HG03575 (cell line): ENCODE measurements around the gene DGAT2.

ENCODE experiments used
- ATAC-seq: cut with Tn5 transposase; IDR thresholded peaks from one replicate; pipeline ENCODE4 v1.9.1; 2021; ENCODE audit not compliant: unreplicated experiment, insufficient number of reproducible peaks, low FRiP score; ENCODE audit errors: extremely low read depth

The DGAT2 gene

DNA sequence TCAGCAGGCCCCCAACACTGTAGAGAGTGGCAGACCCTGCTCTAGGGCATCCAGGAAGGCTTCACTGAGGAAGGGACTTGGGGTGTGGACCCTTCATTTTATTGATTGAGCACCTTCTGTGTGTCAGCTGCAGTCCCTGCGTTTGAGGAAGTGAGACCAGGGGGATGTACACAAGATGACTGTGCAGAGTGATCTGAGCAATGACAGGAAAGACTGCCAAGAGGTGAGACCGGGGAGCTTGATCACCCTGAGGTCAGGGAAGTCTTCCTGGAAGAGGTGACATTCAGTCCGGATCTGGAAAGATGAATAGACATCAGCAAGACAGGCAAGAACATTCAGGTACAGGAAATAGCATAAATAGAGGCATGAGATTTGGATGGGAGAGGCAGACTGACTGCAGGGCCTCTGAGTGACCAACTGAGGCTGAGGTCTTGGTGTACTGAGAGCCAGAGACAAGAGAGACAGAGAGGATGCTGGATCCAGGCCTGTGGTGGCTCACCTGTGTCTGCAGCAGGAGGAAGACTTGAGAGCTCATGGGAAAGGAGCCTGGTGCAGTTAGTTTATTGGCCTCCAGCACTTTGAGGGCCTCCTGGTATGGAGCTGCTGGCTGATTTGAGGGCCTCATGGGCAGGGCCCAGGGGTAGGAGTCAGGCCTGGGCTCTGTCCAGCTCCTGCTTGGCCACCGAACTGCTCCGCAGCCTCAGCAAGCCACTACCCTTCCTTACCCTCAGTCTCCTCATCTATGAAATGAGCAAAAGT lies 5.2 kb downstream of the DGAT2 start:
- peak; percentile 48 for ATAC-seq

DNA sequence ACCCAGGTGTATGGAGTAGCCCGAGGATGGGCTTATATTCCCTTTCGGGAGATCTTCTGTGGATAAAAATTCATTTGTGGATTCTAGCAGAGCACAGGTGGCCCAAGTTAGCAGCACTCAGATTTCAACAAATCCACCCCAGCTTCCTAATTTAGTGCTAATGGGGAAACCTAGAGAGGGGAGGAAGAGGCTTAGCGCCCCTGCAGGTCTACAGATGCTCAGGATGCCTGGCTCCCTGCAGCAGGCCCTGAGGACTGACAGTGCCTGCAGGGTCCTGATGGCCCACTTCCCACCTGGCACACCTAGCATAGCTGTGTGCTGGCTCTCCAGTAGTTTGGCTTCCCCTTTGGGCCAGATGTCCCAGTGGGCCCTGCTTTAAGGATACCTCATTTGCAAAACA lies 6.5 kb downstream of the DGAT2 start:
- no peak for ATAC-seq

DNA sequence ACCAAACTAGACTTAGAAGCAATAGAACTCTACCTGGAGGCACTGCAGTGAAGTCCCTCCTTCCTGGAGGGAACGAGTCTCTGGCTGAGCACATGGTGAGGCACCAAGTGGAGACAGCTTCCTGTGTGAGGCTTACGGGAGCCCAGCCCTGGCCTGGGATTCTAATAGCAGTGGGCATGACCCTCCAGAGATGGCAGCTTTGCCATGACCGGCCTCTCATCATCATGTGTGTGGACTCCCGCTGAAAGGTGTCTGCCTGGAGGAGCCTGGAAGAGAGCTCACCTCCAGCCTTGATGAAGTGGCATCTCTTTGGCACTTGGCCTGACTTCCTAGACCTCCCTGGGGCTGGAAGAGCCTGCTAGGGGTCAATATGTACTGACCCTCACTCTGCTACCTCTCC lies 8.0 kb downstream of the DGAT2 start:
- ATAC-seq: no peak

DNA sequence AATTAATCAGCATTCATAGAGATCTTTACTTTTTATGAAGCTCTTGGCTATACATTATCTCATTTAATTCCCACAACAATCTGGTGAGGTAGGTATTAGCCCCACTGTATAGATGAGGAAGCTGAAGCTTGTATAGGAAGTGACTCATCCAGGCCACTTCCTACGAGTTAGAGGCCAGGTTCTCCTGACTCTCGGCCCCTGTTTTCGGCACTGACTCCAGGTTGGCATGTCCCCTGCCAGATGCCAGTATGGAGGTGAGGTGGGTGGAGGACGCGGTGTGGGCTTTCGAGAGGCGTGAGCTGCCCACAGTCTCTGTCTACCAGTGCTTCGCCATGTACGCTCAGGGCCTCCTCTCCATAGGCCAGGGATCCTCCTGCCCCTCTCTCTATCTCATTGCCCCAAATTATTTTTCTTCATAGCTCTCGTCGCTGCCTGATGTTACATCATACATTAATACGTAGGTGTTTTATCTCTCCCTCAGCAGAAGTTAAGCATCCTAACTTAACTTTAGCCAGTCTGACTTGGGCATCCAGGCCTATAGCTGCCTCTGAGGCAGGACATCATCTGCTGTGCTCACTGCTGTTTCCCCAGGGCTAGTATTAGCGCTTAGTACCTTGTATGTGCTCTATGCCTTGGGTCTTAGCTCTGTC lies 9.0 kb downstream of the DGAT2 start:
- ATAC-seq: no peak

DNA sequence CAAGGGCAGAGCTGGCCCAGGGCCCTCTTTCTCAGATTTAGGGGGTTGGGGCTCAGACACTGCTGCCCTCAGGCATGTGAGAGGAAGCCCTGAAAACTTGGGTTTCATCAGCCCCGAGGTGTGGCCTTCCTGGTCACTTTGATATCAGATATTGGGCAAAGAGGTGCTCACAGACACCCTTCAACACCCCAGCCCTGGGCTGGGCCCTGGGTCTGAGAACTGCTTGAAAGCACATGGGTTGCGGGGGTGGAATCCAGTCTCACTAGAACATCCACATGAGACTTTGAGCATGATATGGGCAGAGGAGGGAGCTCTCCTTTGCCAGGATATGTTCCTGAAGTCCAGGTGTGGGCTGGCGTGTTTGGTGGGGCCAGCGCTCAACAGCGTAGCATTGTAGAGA lies 10.4 kb downstream of the DGAT2 start:
- no peak for ATAC-seq

DNA sequence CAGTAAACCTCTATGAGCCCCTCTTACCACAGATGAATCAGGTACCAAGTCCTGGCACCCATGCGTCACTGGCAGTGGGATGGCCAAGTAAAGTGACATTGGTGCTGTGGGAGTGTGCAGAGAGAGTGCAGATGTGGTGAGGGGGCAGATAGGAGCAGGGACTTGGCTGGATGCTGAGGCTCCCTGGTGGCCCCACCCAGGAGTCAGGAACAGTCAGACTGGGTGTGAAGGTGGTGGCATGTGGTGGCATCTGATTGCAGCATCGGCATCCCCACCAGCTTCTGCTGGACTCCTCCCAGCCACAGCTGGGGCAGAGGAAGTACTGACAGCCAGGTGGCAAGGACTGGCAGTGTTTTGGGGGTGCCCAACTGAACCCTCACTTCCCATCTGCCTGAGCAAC lies 11.4 kb downstream of the DGAT2 start:
- ATAC-seq: no peak

DNA sequence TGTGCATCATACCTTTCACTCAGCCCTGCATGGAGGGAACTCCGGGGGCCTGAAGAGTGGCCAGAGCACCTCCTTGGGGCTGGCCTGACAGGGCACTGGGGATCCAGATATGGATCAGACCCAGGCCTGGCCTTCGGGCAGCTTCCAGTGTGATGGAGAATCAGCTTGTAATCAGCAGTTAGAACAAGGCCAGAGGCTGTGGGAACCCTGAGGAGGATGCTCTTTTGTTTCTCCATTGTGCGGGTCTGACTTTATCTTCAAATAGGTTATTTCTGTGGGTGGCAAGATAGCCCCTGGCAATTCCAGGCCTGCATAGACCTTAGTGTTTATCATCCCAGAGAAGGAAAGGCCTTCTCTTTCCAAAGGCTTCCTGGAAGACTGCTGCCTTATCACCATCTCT lies 12.3 kb downstream of the DGAT2 start:
- no peak for ATAC-seq

DNA sequence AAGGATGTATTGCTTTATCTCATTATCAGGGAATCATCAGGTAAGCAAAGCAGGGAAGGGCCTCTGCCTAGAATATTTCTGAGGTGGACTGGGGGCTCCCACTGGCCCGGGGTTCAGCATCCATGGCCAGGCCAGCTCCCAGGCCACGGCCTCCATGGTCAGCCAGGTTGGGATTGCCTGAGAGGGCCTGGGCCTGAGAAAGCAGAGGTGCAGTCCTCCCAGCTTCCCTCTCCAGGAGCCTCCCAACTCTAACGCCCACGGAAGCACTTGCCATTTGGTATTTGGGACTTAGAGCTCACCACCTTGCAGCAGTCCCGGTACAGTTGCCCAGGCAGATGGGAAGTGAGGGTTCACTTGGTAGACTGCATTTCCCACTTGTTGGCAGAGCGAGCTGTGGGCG lies 12.7 kb downstream of the DGAT2 start:
- no peak for ATAC-seq

DNA sequence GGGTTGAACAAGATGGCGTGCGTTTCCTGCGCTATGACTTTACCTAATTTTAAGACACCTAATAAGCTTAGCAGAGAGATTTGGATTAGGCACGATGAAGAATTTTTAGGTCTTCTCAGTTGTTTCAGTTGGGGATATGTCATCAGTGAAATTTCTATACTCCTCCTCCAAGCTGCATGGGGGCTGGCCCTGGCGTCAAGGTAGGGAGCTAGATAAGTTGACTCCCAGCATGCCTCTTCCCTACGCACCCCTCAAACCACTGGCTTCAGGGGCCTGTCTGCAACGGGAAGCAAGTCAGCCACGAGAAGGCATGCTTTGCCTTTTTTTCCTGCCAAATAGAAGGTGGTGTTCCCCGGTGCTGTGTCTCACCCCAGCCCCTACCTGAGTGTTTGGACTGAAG lies 13.3 kb downstream of the DGAT2 start:
- ATAC-seq: no peak

DNA sequence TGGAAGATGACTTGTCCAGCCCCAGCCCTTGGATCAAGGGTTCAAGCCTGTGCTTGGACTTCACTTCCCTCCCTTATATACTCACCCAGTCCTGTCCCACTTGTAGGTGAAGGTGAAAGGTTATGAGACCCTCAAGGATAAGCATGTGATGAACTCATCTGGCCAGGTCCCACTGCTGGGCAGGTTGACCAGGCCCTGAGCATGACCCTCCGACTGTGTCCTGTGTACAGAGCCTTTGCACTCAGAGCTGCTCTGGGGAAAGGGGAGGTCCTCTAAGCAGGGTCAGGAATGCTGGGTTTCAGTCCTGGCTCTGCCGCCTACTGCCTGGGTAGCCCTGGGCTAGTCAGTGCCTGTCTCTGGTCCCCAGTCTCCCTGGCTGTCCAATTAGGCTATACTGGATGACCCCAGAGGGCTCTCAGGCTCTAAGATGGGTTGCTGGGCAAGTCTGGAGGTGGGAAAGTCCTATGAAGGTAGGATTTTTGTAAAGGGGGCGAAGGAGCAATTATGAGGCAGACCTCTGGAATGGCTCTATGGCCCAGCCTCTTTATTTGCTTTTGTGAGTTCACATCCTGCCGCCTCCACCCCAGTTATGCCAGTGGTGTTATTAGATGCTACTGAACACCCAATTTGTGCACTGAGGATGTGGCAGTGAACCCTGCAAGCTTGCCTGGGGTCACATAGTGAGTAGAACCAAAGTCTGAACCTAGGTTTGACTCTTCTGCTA lies 14.1 kb downstream of the DGAT2 start:
- no peak for ATAC-seq

DNA sequence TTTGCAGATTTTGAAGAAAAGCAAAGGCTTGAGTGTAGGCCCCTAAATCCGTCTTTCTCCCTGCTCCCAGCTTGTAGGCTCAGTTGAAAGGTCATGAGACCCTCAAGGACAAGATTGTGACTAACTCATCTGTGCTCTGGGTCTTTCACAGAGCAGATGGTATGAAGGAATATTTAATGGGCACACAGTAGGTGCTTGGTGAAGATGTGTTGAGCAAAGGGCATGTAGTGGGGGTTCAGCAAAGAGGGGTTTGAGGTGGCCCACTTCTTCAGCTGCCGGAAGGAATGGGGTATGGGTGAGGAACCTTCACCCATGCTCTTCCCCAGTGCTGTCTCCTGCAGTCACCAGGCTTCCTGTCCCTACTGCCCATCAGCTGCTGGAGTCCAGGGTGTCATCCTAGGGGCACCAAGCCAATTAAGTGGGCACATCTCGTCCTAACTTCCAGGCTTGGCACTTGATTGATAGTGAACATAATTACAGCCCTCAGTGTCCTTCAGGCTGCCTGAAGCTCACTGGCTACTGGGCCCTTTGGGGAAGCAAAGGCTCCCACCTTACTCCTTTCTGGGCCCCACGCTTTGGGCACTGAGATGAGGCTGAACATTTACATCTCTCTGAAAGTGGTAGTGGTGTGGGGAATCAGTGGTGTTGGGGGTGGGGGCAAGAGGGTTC lies 15.0 kb downstream of the DGAT2 start:
- ATAC-seq: no peak

DNA sequence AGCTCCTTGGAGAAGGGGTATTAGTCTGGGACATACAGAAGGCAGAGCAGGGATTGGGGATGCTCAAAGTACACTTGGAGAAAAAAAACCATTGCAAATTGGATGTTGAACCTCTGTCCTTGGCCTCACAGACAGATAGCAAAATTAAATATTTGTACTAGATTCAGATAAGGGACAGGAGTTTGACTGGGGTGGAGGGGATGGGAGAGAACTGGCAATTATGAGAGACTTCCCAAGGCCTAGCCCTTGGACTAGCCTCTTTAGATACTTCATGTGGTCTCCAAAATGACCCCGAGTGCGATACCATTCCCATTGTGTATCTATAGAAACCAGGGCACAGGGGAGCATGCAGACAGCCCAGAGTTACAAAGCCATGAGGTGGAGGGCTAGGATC lies 15.5 kb downstream of the DGAT2 start:
- ATAC-seq: no peak

DNA sequence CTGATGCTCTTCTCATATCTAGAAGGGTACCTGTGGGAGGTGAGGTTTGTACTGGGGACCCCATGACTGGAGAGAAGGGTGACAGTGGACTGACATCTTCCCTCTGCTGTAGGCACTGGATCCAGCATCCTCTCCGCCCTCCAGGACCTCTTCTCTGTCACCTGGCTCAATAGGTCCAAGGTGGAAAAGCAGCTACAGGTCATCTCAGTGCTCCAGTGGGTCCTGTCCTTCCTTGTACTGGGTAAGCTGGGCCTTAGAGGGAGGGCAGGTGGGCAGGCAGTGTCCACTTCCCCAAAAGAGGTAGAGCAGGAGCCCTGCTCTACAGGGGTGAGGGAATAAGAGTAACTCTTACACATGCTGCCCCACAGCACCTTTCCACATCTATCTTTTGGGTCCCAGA lies 15.9 kb downstream of the DGAT2 start:
- no peak for ATAC-seq

DNA sequence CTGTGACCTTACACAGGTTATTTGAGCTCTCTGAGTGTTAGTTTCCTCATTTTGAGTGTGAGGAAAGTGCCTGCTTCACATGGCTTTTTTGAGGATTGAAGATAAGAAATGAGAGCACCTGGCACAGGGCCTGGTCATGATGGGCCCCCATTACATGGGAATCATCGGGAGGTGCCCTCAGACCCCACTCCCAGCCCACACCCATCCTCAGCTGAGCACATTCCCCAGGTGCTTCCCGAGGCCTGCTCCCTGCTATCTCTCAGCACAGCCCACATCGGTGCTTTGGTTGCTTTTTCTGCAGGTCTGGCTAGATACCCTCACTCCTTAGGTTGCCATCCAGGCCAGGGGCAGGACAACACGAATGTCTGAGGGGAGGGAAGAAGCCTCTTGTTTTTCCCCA lies 16.6 kb downstream of the DGAT2 start:
- ATAC-seq: no peak

DNA sequence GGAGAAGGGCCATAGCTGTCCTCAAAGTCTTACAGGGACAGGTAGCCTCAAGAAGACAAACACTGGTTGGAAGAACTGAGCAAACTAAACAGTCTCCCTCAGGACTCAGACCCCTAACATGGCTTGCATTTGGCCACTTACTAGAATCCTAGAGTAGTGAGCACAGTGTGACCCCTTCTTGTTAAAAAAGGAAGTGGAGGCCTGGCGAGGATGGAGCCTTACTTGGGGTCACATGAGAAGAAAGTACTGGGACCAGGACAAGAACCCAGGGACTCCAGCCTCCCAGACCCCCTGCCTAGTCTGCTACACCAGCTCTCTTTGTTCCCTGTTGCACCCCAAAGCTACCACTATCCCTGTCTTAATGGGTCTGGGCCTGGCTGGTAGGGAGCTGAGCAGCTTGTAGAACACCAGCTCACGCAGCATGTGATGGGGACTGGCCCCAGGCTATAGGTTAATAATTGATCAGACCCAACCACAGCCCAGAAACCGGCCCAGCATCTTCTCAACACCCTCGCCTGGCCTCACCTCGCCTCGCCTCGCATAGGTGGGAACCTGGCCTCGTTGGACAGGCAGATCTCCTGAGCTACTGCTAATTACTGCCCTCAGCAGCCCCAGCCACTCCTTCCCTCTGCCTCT lies 17.6 kb downstream of the DGAT2 start:
- no peak for ATAC-seq

DNA sequence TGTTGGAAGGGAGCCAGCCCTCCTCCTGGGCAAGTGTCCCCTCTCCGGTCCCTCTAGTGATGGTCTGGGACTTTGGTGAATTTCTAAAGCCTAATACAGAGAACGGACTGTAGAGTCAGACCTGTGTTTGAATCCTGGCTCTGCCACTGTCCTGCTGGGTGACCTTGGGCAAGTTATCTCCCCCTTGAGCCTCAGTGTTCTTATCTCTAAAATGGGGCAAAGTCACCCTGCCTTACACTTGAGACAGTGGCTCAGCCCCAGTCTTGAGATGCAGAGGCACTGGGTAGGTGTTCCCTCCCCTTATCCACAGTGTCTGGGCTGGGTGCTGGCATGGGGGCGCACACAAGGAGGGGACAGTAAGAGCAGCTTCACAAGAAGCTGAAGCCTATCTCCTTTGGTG lies 20.9 kb downstream of the DGAT2 start:
- ATAC-seq: no peak

DNA sequence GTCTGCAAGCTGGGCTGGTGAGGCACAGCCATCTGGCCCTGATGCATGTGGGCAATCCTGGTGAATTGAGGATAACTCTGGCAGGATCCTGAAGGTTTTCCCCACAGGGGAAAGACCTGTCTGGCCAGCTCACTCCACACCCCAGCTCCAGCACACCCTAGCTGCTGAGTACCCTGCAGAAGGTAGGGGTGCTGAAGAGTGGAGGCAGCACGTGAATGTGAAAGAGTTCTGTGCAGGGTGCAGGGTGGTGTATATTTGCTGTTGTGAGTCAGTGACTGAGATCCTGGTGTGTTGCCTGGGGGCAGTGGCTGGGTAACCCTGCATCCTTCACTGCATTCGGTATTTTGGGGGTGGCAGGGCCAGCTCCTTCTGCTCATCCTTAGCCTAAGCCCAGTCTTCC lies 22.4 kb downstream of the DGAT2 start:
- no peak for ATAC-seq

DNA sequence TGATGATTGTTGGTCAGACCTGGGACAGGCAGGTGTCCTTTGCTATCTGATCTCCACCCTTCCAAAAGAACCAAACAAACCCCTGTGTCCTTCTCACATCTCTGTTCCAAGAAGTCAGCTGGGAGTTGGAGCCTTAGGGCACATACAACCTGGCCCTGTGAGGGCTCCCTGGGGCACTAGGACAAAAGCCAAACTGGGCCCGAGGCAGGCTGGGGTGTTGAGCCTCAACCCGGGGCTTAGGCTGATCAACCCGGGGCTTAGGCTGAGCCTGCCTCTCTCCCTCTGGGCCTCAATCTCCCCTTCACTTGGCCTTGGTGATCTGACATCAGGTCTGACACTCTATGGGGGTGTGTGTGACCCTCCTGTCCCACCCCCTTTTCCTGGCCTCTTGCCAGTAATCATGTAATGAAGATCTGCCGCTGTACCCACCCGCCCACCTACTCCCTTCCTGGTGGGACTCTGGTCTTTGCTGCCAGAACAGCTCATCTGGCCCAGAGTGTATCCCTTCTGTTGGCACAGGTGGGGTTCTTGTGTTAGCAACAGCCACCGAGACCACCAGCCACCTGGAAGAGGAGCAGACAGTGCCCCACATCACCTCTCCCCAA lies 23.7 kb downstream of the DGAT2 start:
- ATAC-seq: no peak
